AG09309 (cell line): Measurements from ENCODE around the gene SPART.

Source experiments
- DNase-seq: peaks from one replicate; pipeline ENCODE4 v3.0.0-alpha.2; 2010; ENCODE audit warnings: low read depth
- H3K4me3 ChIP-seq: 2 replicates; pipeline ENCODE4 v1.5.1; 2011; ENCODE audit warnings: mild to moderate bottlenecking, low read depth, low read length, moderate library complexity; ENCODE audit not compliant: control insufficient read depth
- CTCF ChIP-seq: IDR thresholded peaks from 2 replicates; pipeline ENCODE4 v1.5.1; 2011; ENCODE audit warnings: mild to moderate bottlenecking, low read depth, low read length, inconsistent platforms; ENCODE audit not compliant: insufficient read depth, control insufficient read depth; ENCODE audit errors: missing control alignments

The SPART gene

GRCh38 chr13:36362251-36362650, 16.1 kb upstream of the SPART start:
- DNase-seq = no peak
- no peak overlapping the region for H3K4me3 ChIP-seq
- TF ChIP-seq CTCF = no peak

GRCh38 chr13:36360903-36361302, 14.7 kb upstream of the SPART start:
- no peak for DNase-seq
- no peak for TF ChIP-seq CTCF

GRCh38 chr13:36359301-36359950, 13.2 kb upstream of the SPART start:
- no peak overlapping the region for H3K4me3 ChIP-seq
- TF ChIP-seq CTCF = no peak
- no peak for DNase-seq

More at GRCh38 chr13:36360903-36361302, 14.7 kb upstream of the SPART start:
- no peak overlapping the region for H3K4me3 ChIP-seq

GRCh38 chr13:36358175-36358718, 12.1 kb upstream of the SPART start:
- DNase-seq = no peak
- TF ChIP-seq CTCF = no peak
- no peak overlapping the region for H3K4me3 ChIP-seq

- DNase-seq = no peak
- TF ChIP-seq CTCF = no peak
- no peak overlapping the region for H3K4me3 ChIP-seq
Observed at GRCh38 chr13:36357692-36358091, 11.5 kb upstream of the SPART start.

- no peak for DNase-seq
- no peak for TF ChIP-seq CTCF
- no peak overlapping the region for H3K4me3 ChIP-seq
Observed at GRCh38 chr13:36357231-36357630, 11.0 kb upstream of the SPART start.
